Stomach (tissue), 4 donors: ENCODE results near the gene ABCA13.

ENCODE experiments used
- CTCF ChIP-seq, 7 experiments: fragments of 450-650 bp in 4 of 7; fragments of 200-600 bp in 3 of 7; sonication (generic) in 3 of 7; IDR thresholded peaks; one replicate each; pipeline ENCODE4 v1.5.1; 2016 to 2019; ENCODE audit warnings: antibody characterized with exemption in 7 of 7, control low read depth in 2 of 7, mild to moderate bottlenecking in 1 of 7
- POLR2A ChIP-seq, 4 donors: fragments of 450-650 bp; IDR thresholded peaks; one replicate each; pipeline ENCODE4 v1.6.1; 2016; ENCODE audit warnings: antibody characterized with exemption in 4 of 4, control low read depth in 2 of 4, mild to moderate bottlenecking in 1 of 4, moderate library complexity in 1 of 4
- POLR2AphosphoS5 ChIP-seq, 3 donors: sonication (generic); formaldehyde crosslinking; IDR thresholded peaks; one replicate each; pipeline ENCODE4 v1.6.1; 2016; ENCODE audit warnings: antibody characterized with exemption in 3 of 3

- TF ChIP-seq CTCF (IDR thresholded peaks at IDR 0.05) (no peak), POLR2A (IDR thresholded peaks at IDR 0.05) (no peak), POLR2AphosphoS5 (IDR thresholded peaks at IDR 0.05) (no peak)
These were observed 334.2 kb downstream of the ABCA13 start for GRCh38 chr7:48505466-48505865.
